Upper lobe of left lung (tissue), 6 donors: Measurements from ENCODE around the gene PPP1R18. TPM values are rescaled to one million over a fixed set of nuclear protein-coding genes. Genes with fewer than 3 reads are reported as not detected.
A peak's percentile ranks its signal among the peaks of the same experiment; 100 is the strongest.

Experiments used
- ATAC-seq, 2 donors: fragments of 200-7000 bp; cut with Tn5 transposase; one replicate each; pipeline ENCODE4 v1.9.1; 2022; ENCODE audit warnings: mild to moderate bottlenecking in 2 of 2, moderate library complexity in 2 of 2; ENCODE audit not compliant: low FRiP score in 2 of 2
- DNase-seq, 2 donors: peaks; one replicate each; pipeline ENCODE4 v3.0.0-alpha.2; 2019 to 2020
- H3K27ac ChIP-seq, 4 donors: fragments of 200-600 bp; sonication (generic); one replicate each; pipeline ENCODE4 v1.5.1; 2016 to 2019
- H3K27me3 ChIP-seq, 4 donors: fragments of 200-600 bp; sonication (generic); one replicate each; pipeline ENCODE4 v1.5.1; 2017 to 2019
- H3K36me3 ChIP-seq, 4 donors: fragments of 200-600 bp; sonication (generic); one replicate each; pipeline ENCODE4 v1.5.1; 2016 to 2019
- H3K4me1 ChIP-seq, 4 donors: fragments of 200-600 bp; sonication (generic); one replicate each; pipeline ENCODE4 v1.5.1; 2018 to 2019
- H3K4me3 ChIP-seq, 4 donors: fragments of 200-600 bp; sonication (generic); one replicate each; pipeline ENCODE4 v1.5.1; 2017 to 2019; ENCODE audit warnings: mild to moderate bottlenecking in 2 of 4, moderate library complexity in 1 of 4
- H3K9me3 ChIP-seq, 4 donors: fragments of 200-600 bp; sonication (generic); one replicate each; pipeline ENCODE4 v1.5.1; 2018 to 2019
- CTCF ChIP-seq, 6 experiments: fragments of 450-650 bp in 4 of 6; fragments of 200-600 bp in 2 of 6; sonication (generic) in 2 of 6; IDR thresholded peaks; one replicate each; pipeline ENCODE4 v1.5.1; 2016 to 2019; ENCODE audit warnings: antibody characterized with exemption in 6 of 6
- EP300 ChIP-seq, 4 donors: sonication (generic); formaldehyde crosslinking; IDR thresholded peaks; one replicate each; pipeline ENCODE4 v1.5.1; 2017; ENCODE audit warnings: antibody characterized with exemption in 4 of 4, control low read depth in 2 of 4
- POLR2A ChIP-seq, 4 donors: fragments of 450-650 bp; IDR thresholded peaks; one replicate each; pipeline ENCODE4 v1.5.1; 2016 to 2017; ENCODE audit warnings: antibody characterized with exemption in 4 of 4, mild to moderate bottlenecking in 2 of 4
- POLR2AphosphoS5 ChIP-seq, 2 donors: sonication (generic); formaldehyde crosslinking; IDR thresholded peaks; one replicate each; pipeline ENCODE4 v1.5.1; 2017; ENCODE audit warnings: antibody characterized with exemption in 2 of 2
- WGBS, 2 donors: methylation state at CpG; one replicate each; pipeline ENCODE4 v1.1.5; 2017 to 2018; 5-methylcytosine and 5-hydroxymethylcytosine counted together
- small RNA-seq, 4 donors: library from RNA; depleted of rRNA; stranded (forward); fragments of <200 nt; gene quantifications; one replicate each; pipeline ENCODE3, GENCODE V24; 2016
- total RNA-seq, 6 donors: library from RNA; depleted of rRNA in 4 of 6; stranded (reverse); fragments of >200 nt in 4 of 6; gene quantifications; one replicate each; pipeline versions ENCODE4 v1.1.0 to v1.2.1, GENCODE V29; 2016 to 2021
- donor health status: DM: no; HTN: no; CAD: no; lungs with moderate emphysema.
- donor health status: DM: no; HTN: yes; CAD: no; lungs with severe emphysema.

Gene PPP1R18
- total RNA-seq, 6 donors from 2014 or later: 23.5 to 103 (median 60.8) TPM

GRCh38 chr6:30635834-30636233 lies 50.6 kb downstream of the PPP1R18 start:
- TF ChIP-seq EP300 (IDR thresholded peaks at IDR 0.05) (no peak), POLR2AphosphoS5 (IDR thresholded peaks at IDR 0.05) (no peak), CTCF (IDR thresholded peaks at IDR 0.05) (no peak), POLR2A (IDR thresholded peaks at IDR 0.05) (no peak)
- Histone ChIP-seq H3K4me1 (no peaks in the 10 kb centered on the region), H3K9me3 (no peaks in the 10 kb centered on the region), H3K27me3 (no peaks in the 10 kb centered on the region), H3K27ac (no peak overlapping the region), H3K36me3 (peaks cover 6 to 35% (median 17%) of the 10 kb centered on the region in 4 donors), H3K4me3 (no peak overlapping the region)
- WGBS, 2 donors: 89 to 96% methylated on average over 3 of the region's 3 CpGs
- DNase-seq (no peak), ATAC-seq (no peak)

GRCh38 chr6:30626484-30627366 lies 59.7 kb downstream of the PPP1R18 start, which contains the start of gene ATAT1:
ATAT1 (plus strand) TSS chr6:30626874.
- peak; percentile 94 to 98 for ATAC-seq
- peaks cover 8 to 19% (median 17%) of the 10 kb centered on the region in 4 donors for H3K4me1 ChIP-seq
- peak within 1 kb of the TSS; percentile 41 to 65 (median 57) for H3K4me3 ChIP-seq
- H3K27me3 ChIP-seq: no peaks in the 10 kb centered on the region
- no peaks in the 10 kb centered on the region for H3K9me3 ChIP-seq
- H3K36me3 ChIP-seq: peaks cover 21 to 61% (median 39%) of the 10 kb centered on the region in 4 donors
- WGBS, 2 donors: 2% methylated on average over 15 to 35 of the region's 36 CpGs
- peak in 2 of 4 donors; percentile 30 to 60 for TF ChIP-seq POLR2A (IDR thresholded peaks at IDR 0.05)
- peak in 2 of 4 donors; percentile 13 to 66 for TF ChIP-seq EP300 (IDR thresholded peaks at IDR 0.05)
- TF ChIP-seq POLR2AphosphoS5 (IDR thresholded peaks at IDR 0.05): peak; percentile 52 to 80
- peak; percentile 25 to 73 (median 54) for TF ChIP-seq CTCF (IDR thresholded peaks at IDR 0.05)
- peak within 1 kb of the TSS; percentile 88 to 91 (median 88) for H3K27ac ChIP-seq
- DNase-seq: peak; percentile 93 to 98

Small RNA genes lying within 50 kb of the gene (small RNA-seq; reads per million reads assigned to genes)
- gene RF00019: 0 reads per million in 4 donors

Other genes starting within 250 kb of the PPP1R18 start
- 1,000 to 10,000 TPM in 2 of 6 donors, 100 to 1,000 TPM in 4; 553 to 1,296 (median 975) TPM for gene HLA-E, start 197.1 kb downstream of the PPP1R18 start, total RNA-seq
- 10 to 100 TPM; 30.4 to 60.6 (median 51.2) TPM for gene GNL1, start 130.2 kb downstream of the PPP1R18 start, total RNA-seq
- gene PRR3, start 129.3 kb downstream of the PPP1R18 start, total RNA-seq: 10 to 100 TPM in 1 of 6 donors, 1 to 10 TPM in 5; 6.0 to 13.6 (median 7.0) TPM
- gene ABCF1, start 115.2 kb downstream of the PPP1R18 start, total RNA-seq: 10 to 100 TPM; 41.2 to 57.6 (median 52.9) TPM
- gene PPP1R10, start 69.4 kb downstream of the PPP1R18 start, total RNA-seq: 10 to 100 TPM; 32.0 to 72.1 (median 50.7) TPM
- gene MRPS18B, start 68.8 kb downstream of the PPP1R18 start, total RNA-seq: 10 to 100 TPM; 23.0 to 62.5 (median 45.7) TPM
- gene ATAT1, start 59.8 kb downstream of the PPP1R18 start, total RNA-seq: 10 to 100 TPM in 1 of 6 donors, 1 to 10 TPM in 5; 3.1 to 36.7 (median 6.2) TPM
- 10 to 100 TPM in 5 of 6 donors, 1 to 10 TPM in 1; 8.8 to 57.6 (median 15.2) TPM for gene C6orf136, start 39.5 kb downstream of the PPP1R18 start, total RNA-seq
- gene DHX16, start 13.6 kb downstream of the PPP1R18 start, total RNA-seq: 10 to 100 TPM; 28.1 to 60.8 (median 31.8) TPM
- 10 to 100 TPM in 1 of 6 donors, 1 to 10 TPM in 5; 3.3 to 13.4 (median 7.2) TPM for gene NRM, start 4.3 kb upstream of the PPP1R18 start, total RNA-seq
- gene MDC1, start 30.6 kb upstream of the PPP1R18 start, total RNA-seq: 10 to 100 TPM; 13.5 to 33.5 (median 24.2) TPM
- 100 to 1,000 TPM in 4 of 6 donors, 10 to 100 TPM in 2; 71.2 to 347 (median 149) TPM for gene TUBB, start 33.7 kb upstream of the PPP1R18 start, total RNA-seq
- 100 to 1,000 TPM; 133 to 212 (median 143) TPM for gene FLOT1, start 56.0 kb upstream of the PPP1R18 start, total RNA-seq
- gene IER3, start 57.9 kb upstream of the PPP1R18 start, total RNA-seq: 10 to 100 TPM in 4 of 6 donors, 1 to 10 TPM in 2; 4.2 to 61.1 (median 19.8) TPM
- 100 to 1,000 TPM in 5 of 6 donors, 10 to 100 TPM in 1; 75.4 to 147 (median 111) TPM for gene DDR1, start 197.9 kb upstream of the PPP1R18 start, total RNA-seq
- 10 to 100 TPM; 10.1 to 47.6 (median 27.6) TPM for gene GTF2H4, start 221.6 kb upstream of the PPP1R18 start, total RNA-seq
- gene VARS2, start 227.6 kb upstream of the PPP1R18 start, total RNA-seq: 10 to 100 TPM; 23.0 to 56.6 (median 29.5) TPM
- gene SFTA2, start 245.5 kb upstream of the PPP1R18 start, total RNA-seq: 100 to 1,000 TPM in 5 of 6 donors, 10 to 100 TPM in 1; 80.7 to 511 (median 229) TPM